ENCODE results near the gene ATPAF1. TPM values are rescaled to one million over a fixed set of nuclear protein-coding genes. Genes with fewer than 3 reads are reported as not detected.

ATPAF1 gene
- total RNA-seq, 2 donors from 2014 or later = 56.1 to 84.2 TPM

- Mint-ChIP-seq H3K9me3 (no peaks in the 10 kb centered on the region), H3K4me1 (peaks cover 62% of the 10 kb centered on the region), H3K4me3 (no peak overlapping the region), H3K27ac (peak overlapping the region; percentile 81), H3K36me3 (ENCODE audit: low read depth) (peaks cover 54% of the 10 kb centered on the region), H3K27me3 (ENCODE audit: insufficient read depth) (no peaks in the 10 kb centered on the region)
- Histone ChIP-seq H3K36me3 (ENCODE audit: control insufficient read depth, insufficient read depth, low read length) (peaks cover 61% of the 10 kb centered on the region), H3K9ac (ENCODE audit: extremely low read depth, low read length, poor library complexity, severe bottlenecking) (no peak overlapping the region), H3K9me3 (ENCODE audit: control insufficient read depth, low read length) (no peaks in the 10 kb centered on the region), H3K4me1 (ENCODE audit: control insufficient read depth, insufficient read depth, low read length) (peaks cover 38% of the 10 kb centered on the region), H3K4me3 (ENCODE audit: low read length) (peak overlapping the region; percentile 25), H3K27ac (ENCODE audit: low read depth, low read length) (no peak overlapping the region), H3K27me3 (ENCODE audit: control insufficient read depth, insufficient read depth, low read length, poor library complexity, severe bottlenecking) (no peaks in the 10 kb centered on the region)
- no peak for DNase-seq
- TF ChIP-seq CTCF (conservative IDR thresholded peaks at IDR 0.05) = no peak
- WGBS, 2 experiments (ENCODE audit: insufficient coverage in 1 of 2, insufficient read length in 1 of 2) = 64 to 100% methylated on average over 1 to 3 of the region's 3 CpGs
These were observed 24.9 kb upstream of the ATPAF1 start for GRCh38 chr1:46692811-46693770.

- no peak overlapping the region for H3K4me3 Mint-ChIP-seq
- H3K9me3 ChIP-seq (ENCODE audit: control insufficient read depth, low read length) = no peaks in the 10 kb centered on the region
- H3K36me3 ChIP-seq (ENCODE audit: control insufficient read depth, insufficient read depth, low read length) = peaks cover 62% of the 10 kb centered on the region
- H3K9ac ChIP-seq (ENCODE audit: extremely low read depth, low read length, poor library complexity, severe bottlenecking) = no peak overlapping the region
- peaks cover 68% of the 10 kb centered on the region for H3K4me1 Mint-ChIP-seq
- peak overlapping the region; percentile 71 for H3K27ac Mint-ChIP-seq
- peak; percentile 64 for TF ChIP-seq CTCF (conservative IDR thresholded peaks at IDR 0.05)
- no peaks in the 10 kb centered on the region for H3K9me3 Mint-ChIP-seq
- H3K4me1 ChIP-seq (ENCODE audit: control insufficient read depth, insufficient read depth, low read length) = peaks cover 41% of the 10 kb centered on the region
- no peaks in the 10 kb centered on the region for H3K27me3 Mint-ChIP-seq (ENCODE audit: insufficient read depth)
- WGBS, 2 experiments (ENCODE audit: insufficient coverage in 1 of 2, insufficient read length in 1 of 2) = 85% methylated on average over 5 of the region's 6 CpGs
- no peaks in the 10 kb centered on the region for H3K27me3 ChIP-seq (ENCODE audit: control insufficient read depth, insufficient read depth, low read length, poor library complexity, severe bottlenecking)
- H3K36me3 Mint-ChIP-seq (ENCODE audit: low read depth) = peaks cover 56% of the 10 kb centered on the region
- H3K4me3 ChIP-seq (ENCODE audit: low read length) = peak overlapping the region; percentile 53
- DNase-seq = no peak
- no peak overlapping the region for H3K27ac ChIP-seq (ENCODE audit: low read depth, low read length)
These were observed 24.0 kb upstream of the ATPAF1 start for GRCh38 chr1:46691997-46692790.

- no peaks in the 10 kb centered on the region for H3K9me3 ChIP-seq (ENCODE audit: control insufficient read depth, low read length)
- Mint-ChIP-seq H3K4me1 (peaks cover 81% of the 10 kb centered on the region), H3K4me3 (peak overlapping the region; percentile 33), H3K27me3 (ENCODE audit: insufficient read depth) (no peaks in the 10 kb centered on the region), H3K27ac (peak overlapping the region; percentile 67), H3K9me3 (no peaks in the 10 kb centered on the region), H3K36me3 (ENCODE audit: low read depth) (peaks cover 52% of the 10 kb centered on the region)
- peaks cover 64% of the 10 kb centered on the region for H3K36me3 ChIP-seq (ENCODE audit: control insufficient read depth, insufficient read depth, low read length)
- no peak overlapping the region for H3K9ac ChIP-seq (ENCODE audit: extremely low read depth, low read length, poor library complexity, severe bottlenecking)
- peaks cover 46% of the 10 kb centered on the region for H3K4me1 ChIP-seq (ENCODE audit: control insufficient read depth, insufficient read depth, low read length)
- TF ChIP-seq CTCF (conservative IDR thresholded peaks at IDR 0.05) = no peak
- no peak overlapping the region for H3K27ac ChIP-seq (ENCODE audit: low read depth, low read length)
- H3K27me3 ChIP-seq (ENCODE audit: control insufficient read depth, insufficient read depth, low read length, poor library complexity, severe bottlenecking) = no peaks in the 10 kb centered on the region
- 43 to 44% methylated on average over 1 to 2 of the region's 2 CpGs for whole genome bisulfite sequencing, 2 experiments (ENCODE audit: insufficient coverage in 1 of 2, insufficient read length in 1 of 2)
- peak; percentile 74 for DNase-seq
- peak overlapping the region; percentile 53 for H3K4me3 ChIP-seq (ENCODE audit: low read length)
These were observed 22.8 kb upstream of the ATPAF1 start for GRCh38 chr1:46690931-46691421.
